Measurements from ENCODE around the gene TREH. TPM values are rescaled to one million over a fixed set of nuclear protein-coding genes. Genes with fewer than 3 reads are reported as not detected.

The TREH gene
- total RNA-seq, 1 donor from 2014 or later: not detected

GRCh38 chr11:118628861-118629549 lies 50.4 kb downstream of the TREH start:
- no peak for TF ChIP-seq CTCF (IDR thresholded peaks at IDR 0.05; ENCODE audit: unreplicated experiment)
- no peaks in the 10 kb centered on the region for H3K27me3 Mint-ChIP-seq (ENCODE audit: low read depth)

DNA sequence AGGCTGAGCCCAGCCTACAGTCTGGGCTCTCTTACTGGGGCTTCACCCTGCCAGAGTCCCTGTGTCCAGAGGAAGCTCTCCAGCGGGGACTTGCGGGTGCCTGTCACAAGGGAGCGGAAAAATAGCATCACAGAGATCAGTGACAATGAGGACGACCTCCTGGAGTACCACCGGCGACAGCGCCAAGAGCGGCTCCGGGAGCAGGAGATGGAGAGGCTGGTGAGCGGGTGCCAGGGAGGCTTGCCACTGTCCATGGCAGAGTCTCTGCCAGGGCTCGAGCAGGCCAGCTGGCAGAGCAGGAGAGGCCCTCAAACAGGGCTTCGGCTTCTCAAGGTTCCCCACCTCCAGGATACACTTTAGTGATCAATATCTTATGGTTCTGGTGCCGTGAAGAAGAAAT lies 51.0 kb downstream of the TREH start:
- Mint-ChIP-seq H3K9me3 (no peaks in the 10 kb centered on the region), H3K4me1 (peaks cover 7% of the 10 kb centered on the region), H3K36me3 (peaks cover 17% of the 10 kb centered on the region), H3K4me3 (no peak overlapping the region), H3K27me3 (ENCODE audit: low read depth) (no peaks in the 10 kb centered on the region), H3K27ac (no peak overlapping the region)
- no peak for TF ChIP-seq CTCF (IDR thresholded peaks at IDR 0.05; ENCODE audit: unreplicated experiment)
- no peak for DNase-seq (ENCODE audit: low spot score in 2 of 2, unreplicated experiment in 2 of 2)

More at GRCh38 chr11:118628861-118629549, 50.4 kb downstream of the TREH start:
- no peak for DNase-seq (ENCODE audit: low spot score in 2 of 2, unreplicated experiment in 2 of 2)
- no peak overlapping the region for H3K4me3 Mint-ChIP-seq
- peaks cover 7% of the 10 kb centered on the region for H3K4me1 Mint-ChIP-seq
- H3K9me3 Mint-ChIP-seq: no peaks in the 10 kb centered on the region
- peaks cover 15% of the 10 kb centered on the region for H3K36me3 Mint-ChIP-seq
- no peak overlapping the region for H3K27ac Mint-ChIP-seq

- TF ChIP-seq CTCF (IDR thresholded peaks at IDR 0.05; ENCODE audit: unreplicated experiment): no peak
- H3K4me1 Mint-ChIP-seq: peaks cover 11% of the 10 kb centered on the region
- H3K27ac Mint-ChIP-seq: no peak overlapping the region
- H3K9me3 Mint-ChIP-seq: no peaks in the 10 kb centered on the region
- no peak overlapping the region for H3K4me3 Mint-ChIP-seq
- no peak for DNase-seq (ENCODE audit: low spot score in 2 of 2, unreplicated experiment in 2 of 2)
- H3K36me3 Mint-ChIP-seq: peaks cover 15% of the 10 kb centered on the region
- no peaks in the 10 kb centered on the region for H3K27me3 Mint-ChIP-seq (ENCODE audit: low read depth)
These were observed 51.4 kb downstream of the TREH start for GRCh38 chr11:118628031-118628430.

DNA sequence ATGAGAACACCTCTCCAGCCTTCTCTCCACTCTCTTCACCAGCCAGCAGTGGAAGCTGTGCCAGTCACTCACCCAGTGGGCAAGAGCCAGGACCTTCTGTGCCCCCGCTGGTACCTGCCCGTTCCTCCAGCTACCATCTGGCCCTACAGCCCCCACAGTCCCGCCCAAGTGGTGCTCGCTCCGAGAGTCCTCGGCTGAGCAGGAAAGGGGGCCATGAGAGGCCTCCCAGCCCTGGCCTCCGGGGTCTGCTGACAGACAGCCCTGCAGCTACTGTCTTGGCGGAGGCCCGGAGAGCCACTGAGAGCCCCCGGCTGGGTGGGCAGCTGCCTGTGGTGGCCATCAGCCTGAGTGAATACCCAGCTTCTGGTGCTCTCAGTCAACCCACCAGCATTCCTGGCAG lies 51.9 kb downstream of the TREH start:
- DNase-seq (ENCODE audit: low spot score in 2 of 2, unreplicated experiment in 2 of 2): no peak
- H3K27ac Mint-ChIP-seq: no peak overlapping the region
- H3K4me1 Mint-ChIP-seq: peaks cover 16% of the 10 kb centered on the region
- H3K9me3 Mint-ChIP-seq: no peaks in the 10 kb centered on the region
- peaks cover 13% of the 10 kb centered on the region for H3K36me3 Mint-ChIP-seq
- no peaks in the 10 kb centered on the region for H3K27me3 Mint-ChIP-seq (ENCODE audit: low read depth)
- no peak for TF ChIP-seq CTCF (IDR thresholded peaks at IDR 0.05; ENCODE audit: unreplicated experiment)
- no peak overlapping the region for H3K4me3 Mint-ChIP-seq

DNA sequence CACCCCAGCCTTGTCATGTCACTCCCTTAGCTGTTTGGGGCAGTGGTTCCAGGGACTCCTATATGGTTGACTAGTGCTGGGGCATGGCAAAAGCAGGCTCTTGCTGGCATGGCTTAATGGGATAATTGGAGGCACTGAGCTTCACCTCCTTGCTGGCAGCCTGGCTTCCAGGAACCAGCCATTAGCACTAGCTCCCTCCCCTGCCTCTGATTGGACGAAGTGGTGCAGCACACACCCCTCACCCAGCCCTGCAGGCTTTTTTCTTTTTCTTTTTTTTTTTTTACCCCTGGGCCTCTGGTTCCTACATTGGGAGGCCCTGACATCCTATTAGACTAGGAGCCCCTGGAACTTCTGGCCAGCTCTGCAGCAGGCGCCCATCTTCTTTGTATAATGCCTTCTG lies 53.5 kb downstream of the TREH start:
- peaks cover 11% of the 10 kb centered on the region for H3K36me3 Mint-ChIP-seq
- H3K9me3 Mint-ChIP-seq: no peaks in the 10 kb centered on the region
- no peak overlapping the region for H3K27ac Mint-ChIP-seq
- peaks cover 28% of the 10 kb centered on the region for H3K4me1 Mint-ChIP-seq
- no peak overlapping the region for H3K4me3 Mint-ChIP-seq
- H3K27me3 Mint-ChIP-seq (ENCODE audit: low read depth): no peaks in the 10 kb centered on the region
- no peak for TF ChIP-seq CTCF (IDR thresholded peaks at IDR 0.05; ENCODE audit: unreplicated experiment)
- DNase-seq (ENCODE audit: low spot score in 2 of 2, unreplicated experiment in 2 of 2): no peak

Measured in mesothelial cell of epicardium (in vitro differentiated cells).